Endothelial cell of umbilical vein (primary cell): ENCODE measurements around the gene H19. TPM values are rescaled to one million over a fixed set of nuclear protein-coding genes. Genes with fewer than 3 reads are reported as not detected.

Experiments used
- BruUV-seq: library from RNA; stranded (reverse); fragments of 400-500 nt; replicated peaks from 2 replicates; lab custom pipeline; 2021; lab: Mats Ljungman, UMichigan
- CTCF ChIA-PET: fragments of 300-600, 350-600 bp; sonication (Branson Sonifier 250); formaldehyde crosslinking; loops from one replicate; lab custom pipeline; 2021; ENCODE audit warnings: antibody characterized with exemption, inconsistent platforms; lab: Charles Lee
- POLR2A ChIA-PET: fragments of 300-600, 350-600 bp; sonication (Branson Sonifier 250); formaldehyde crosslinking; loops from one replicate; lab custom pipeline; 2021; ENCODE audit warnings: antibody characterized with exemption, inconsistent platforms; lab: Charles Lee
- DNase-seq: peaks from one replicate; pipeline ENCODE4 v3.0.0-alpha.2; 2011; ENCODE audit warnings: low read depth, low spot score
- FAIRE-seq: peaks from 2 replicates; lab custom pipeline; 2011; peaks lifted over from hg19 to GRCh38; lab: Jason Lieb, UNC
- H2AFZ ChIP-seq: 2 replicates; pipeline ENCODE4 v1.6.0; 2012; ENCODE audit warnings: low read depth, low read length, control low read depth, inconsistent platforms
- H3K27ac ChIP-seq: 2 replicates; pipeline ENCODE4 v1.5.1; 2011; ENCODE audit warnings: low read depth, mild to moderate bottlenecking, control low read depth, low read length, moderate library complexity; ENCODE audit not compliant: insufficient read depth
- H3K27me3 ChIP-seq, 2 experiments: 2 replicates each; pipeline versions ENCODE4 v1.6.0 to v1.6.1; 2011; ENCODE audit warnings: low read length in 2 of 2, mixed read lengths in 1 of 2; ENCODE audit not compliant: control insufficient read depth in 2 of 2, insufficient read depth in 2 of 2
- H3K36me3 ChIP-seq, 2 experiments: 2 replicates in 1 of 2; 3 replicates in 1 of 2; pipeline ENCODE4 v1.5.1; 2011; ENCODE audit warnings: low read length in 2 of 2, mild to moderate bottlenecking in 1 of 2, moderate library complexity in 1 of 2; ENCODE audit not compliant: control insufficient read depth in 2 of 2, insufficient read depth in 2 of 2; ENCODE audit errors: extremely low read depth in 1 of 2
- H3K4me1 ChIP-seq: 3 replicates; pipeline ENCODE4 v1.5.1; 2011; ENCODE audit warnings: mild to moderate bottlenecking, low read length; ENCODE audit not compliant: control insufficient read depth, insufficient read depth; ENCODE audit errors: extremely low read depth
- H3K4me2 ChIP-seq: 2 replicates; pipeline ENCODE4 v1.6.1; 2011; ENCODE audit warnings: low read length, control low read depth, mixed read lengths; ENCODE audit not compliant: insufficient read depth
- H3K4me3 ChIP-seq, 3 experiments: fragments of 200-600 bp in 1 of 3; sonication (generic), shearing (Covaris generic) in 1 of 3; replicated peaks in 1 of 3; 2 replicates each; pipeline ENCODE4 v1.5.1; 2011 to 2016; ENCODE audit warnings: control low read depth in 3 of 3, low read length in 3 of 3, mild to moderate bottlenecking in 2 of 3, inconsistent platforms in 1 of 3, low read depth in 1 of 3, moderate library complexity in 1 of 3; ENCODE audit not compliant: insufficient read depth in 1 of 3
- H3K79me2 ChIP-seq: 2 replicates; pipeline ENCODE4 v1.6.0; 2012; ENCODE audit warnings: low read length, inconsistent platforms; ENCODE audit not compliant: control insufficient read depth, insufficient read depth
- H3K9ac ChIP-seq: replicated peaks from 2 replicates; pipeline ENCODE3; 2011; ENCODE audit warnings: low read length, control low read depth; ENCODE audit not compliant: insufficient read depth; ENCODE audit errors: extremely low read depth
- H3K9me1 ChIP-seq: replicated peaks from 3 replicates; pipeline ENCODE4 v1.6.0; 2011; ENCODE audit warnings: mild to moderate bottlenecking, low read length; ENCODE audit not compliant: control insufficient read depth, insufficient read depth; ENCODE audit errors: extremely low read depth
- H3K9me3 ChIP-seq: replicated peaks from 2 replicates; pipeline ENCODE4 v1.5.1; 2012; ENCODE audit warnings: low read length, inconsistent platforms; ENCODE audit not compliant: control insufficient read depth, insufficient read depth
- H4K20me1 ChIP-seq: replicated peaks from 2 replicates; pipeline ENCODE3; 2011; ENCODE audit warnings: mild to moderate bottlenecking, low read length; ENCODE audit not compliant: control insufficient read depth, insufficient read depth; ENCODE audit errors: extremely low read depth
- CTCF ChIP-seq, 2 donors: IDR thresholded peaks; 1 replicate in 1 of 2; 2 replicates in 1 of 2; pipeline ENCODE4 v1.5.1; 2011; ENCODE audit warnings: low read length in 2 of 2, mild to moderate bottlenecking in 2 of 2, moderate library complexity in 2 of 2, control low read depth in 1 of 2, inconsistent platforms in 1 of 2, low read depth in 1 of 2; ENCODE audit not compliant: insufficient read depth in 1 of 2; ENCODE audit errors: extremely low read depth in 1 of 2
- EZH2 ChIP-seq: IDR thresholded peaks from 2 replicates; pipeline ENCODE4 v1.6.1; 2012; ENCODE audit warnings: borderline replicate concordance, low read depth, mild to moderate bottlenecking, moderate library complexity, low read length, inconsistent platforms; ENCODE audit not compliant: severe bottlenecking
- FOS ChIP-seq: IDR thresholded peaks from 2 replicates; pipeline ENCODE4 v1.6.1; 2011; ENCODE audit warnings: mild to moderate bottlenecking, low read length, moderate library complexity, borderline replicate concordance; ENCODE audit not compliant: insufficient read depth
- GATA2 ChIP-seq: IDR thresholded peaks from 2 replicates; pipeline ENCODE4 v1.7.0; 2011; ENCODE audit warnings: low read depth, mild to moderate bottlenecking, moderate library complexity, mixed read lengths, low read length; ENCODE audit not compliant: insufficient read length, insufficient read depth
- JUN ChIP-seq: IDR thresholded peaks from 2 replicates; pipeline ENCODE4 v1.6.1; 2011; ENCODE audit warnings: borderline replicate concordance, low read depth; ENCODE audit not compliant: insufficient read length, insufficient read depth
- MYC ChIP-seq: IDR thresholded peaks from one replicate; pipeline ENCODE4 v1.6.1; 2011; ENCODE audit warnings: mild to moderate bottlenecking, low read depth, low read length
- POLR2A ChIP-seq: IDR thresholded peaks from 2 replicates; pipeline ENCODE4 v1.6.1; 2012; ENCODE audit warnings: low read depth, mild to moderate bottlenecking, control low read depth, low read length
- POLR2AphosphoS5 ChIP-seq: IDR thresholded peaks from 2 replicates; pipeline ENCODE4 v1.6.1; 2012; ENCODE audit warnings: low read depth, mild to moderate bottlenecking, control low read depth, low read length, moderate library complexity; ENCODE audit not compliant: insufficient read depth
- dilution Hi-C: fragments of 300-500 bp; cut with MboI; formaldehyde crosslinking; loops from one replicate; pipeline ENCODE4 v1.15.0; 2019; ENCODE audit warnings: low sequenced_read_pairs; ENCODE audit not compliant: extremely low pct_ligation_motif_present
- intact Hi-C: fragments of 100-400 bp; cut with micrococcal nuclease; formaldehyde crosslinking; loops from one replicate; pipeline ENCODE4 v1.10.0; 2022
- polyA plus RNA-seq, 4 experiments: library from polyadenylated mRNA; depleted of rRNA in 3 of 4; stranded (reverse) in 3 of 4; unstranded in 1 of 4; fragments of >200 nt; gene quantifications; 2 replicates each; pipeline versions ENCODE4 v1.2.1 to v1.2.3, GENCODE V29; 2011 to 2012; ENCODE audit warnings: missing spikeins in 1 of 4
- total RNA-seq: library from RNA; stranded (reverse); gene quantifications from 2 replicates; pipeline ENCODE4 v1.2.3, GENCODE V29; 2021
- TF ChIP-seq, protein P1 (sequence below): IDR thresholded peaks from 2 replicates; pipeline ENCODE4 v1.6.1; 2011; ENCODE audit not compliant: insufficient read depth, insufficient read length

Gene H19
- total and polyA plus RNA-seq, 2 donors (not counting 3 experiments of a cell fraction or from before 2014, with no cell fraction given): 0.21 to 3.2 TPM

- H3K9ac ChIP-seq: no peak overlapping the region
- BruUV-seq: no TSS peak
- ChIA-PET CTCF (no interaction called here), POLR2A (no interaction called here)
- no peak for DNase-seq
- no peaks in the 10 kb centered on the region for H3K36me3 ChIP-seq
- H3K27ac ChIP-seq: no peak overlapping the region
- no peaks in the 10 kb centered on the region for H3K9me3 ChIP-seq
- no peaks in the 10 kb centered on the region for H3K27me3 ChIP-seq
- H3K4me2 ChIP-seq: no peak overlapping the region
- no peaks in the 10 kb centered on the region for H3K79me2 ChIP-seq
- H3K4me1 ChIP-seq: no peaks in the 10 kb centered on the region
- H3K9me1 ChIP-seq: no peaks in the 10 kb centered on the region
- dilution Hi-C loops: no loop called here
- no peaks in the 10 kb centered on the region for H4K20me1 ChIP-seq
- no peak for FAIRE-seq
- intact Hi-C loops: no loop called here
- TF ChIP-seq JUN (no peak), FOS (no peak)
- TF ChIP-seq, protein P1, sequence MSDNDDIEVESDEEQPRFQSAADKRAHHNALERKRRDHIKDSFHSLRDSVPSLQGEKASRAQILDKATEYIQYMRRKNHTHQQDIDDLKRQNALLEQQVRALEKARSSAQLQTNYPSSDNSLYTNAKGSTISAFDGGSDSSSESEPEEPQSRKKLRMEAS: no peak
- H3K4me3 ChIP-seq: no peak overlapping the region
- H2AFZ ChIP-seq: no peak overlapping the region
Measured at GRCh38 chr11:1958367-1958766, 39.3 kb downstream of the H19 start.

DNA sequence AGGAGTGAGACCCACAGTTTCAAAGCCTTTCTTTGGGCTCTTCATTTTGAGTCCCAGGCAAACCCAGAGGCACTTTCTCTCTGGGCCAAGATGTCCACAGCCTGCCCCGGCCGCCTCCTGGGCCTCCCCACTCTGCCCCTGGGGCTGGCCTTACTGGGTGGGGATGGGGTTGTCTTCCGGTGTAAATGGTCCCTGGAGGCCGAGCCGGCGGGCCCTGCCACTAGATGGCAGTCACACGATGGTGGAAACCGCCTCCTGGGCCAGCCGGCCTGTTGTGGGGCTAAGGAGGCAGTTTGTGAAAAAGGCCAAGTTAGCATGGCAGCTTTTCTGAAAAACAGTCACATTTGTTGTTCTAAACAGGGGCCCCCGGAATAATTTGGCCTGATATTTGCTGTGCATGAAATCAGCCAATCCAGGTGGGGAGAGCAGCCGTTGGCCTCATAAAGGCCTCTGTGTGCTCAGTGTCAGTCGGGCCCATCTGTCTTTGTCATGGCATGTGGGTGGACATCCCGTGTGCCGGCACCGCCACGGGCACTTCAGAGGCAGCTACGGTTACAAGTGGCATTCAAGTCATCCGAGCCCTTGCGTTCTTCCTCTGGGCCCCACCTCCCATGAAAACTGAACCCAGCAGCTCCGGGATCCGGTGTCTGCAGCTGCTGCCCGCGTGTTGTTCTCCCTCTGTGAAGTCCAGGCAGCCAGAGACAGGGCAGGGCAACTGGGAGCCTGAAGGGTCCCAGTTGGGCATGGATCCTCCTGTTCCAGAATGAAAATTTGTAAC is 44.0 kb downstream of the H19 start:
- intact Hi-C loops (no loop called here), dilution Hi-C loops (no loop called here)
- CTCF ChIA-PET: interaction anchor here (1.3 to 3.0 kb wide), 5 partner anchors 23 to 301 kb away, joined by 3 to 26 read pairs (median 5); no protein-coding TSS in a partner anchor
- Histone ChIP-seq H3K9me3 (no peaks in the 10 kb centered on the region), H3K4me3 (no peak overlapping the region), H2AFZ (no peak overlapping the region), H3K4me1 (no peaks in the 10 kb centered on the region), H3K27me3 (no peaks in the 10 kb centered on the region), H3K79me2 (no peaks in the 10 kb centered on the region), H3K36me3 (no peaks in the 10 kb centered on the region), H3K4me2 (no peak overlapping the region), H4K20me1 (no peaks in the 10 kb centered on the region), H3K9ac (no peak overlapping the region), H3K9me1 (no peaks in the 10 kb centered on the region), H3K27ac (no peak overlapping the region)
- TF ChIP-seq MYC (no peak), POLR2AphosphoS5 (no peak), FOS (no peak), EZH2 (no peak), POLR2A (no peak), JUN (no peak), CTCF (IDR thresholded peaks at IDR 0.05; ENCODE audit: extremely low read depth in 1 of 2, insufficient read depth in 1 of 2, low read depth in 1 of 2, low read length in 2 of 2) (no peak), GATA2 (no peak)
- TF ChIP-seq, protein P1: no peak
- POLR2A ChIA-PET: no interaction called here
- FAIRE-seq (peak; percentile 78), DNase-seq (no peak)
- no TSS peak for BruUV-seq
